Measurements from ENCODE around the gene SLC2A11.
"Not testable (repeated sequence)": the region's sequence is repeated elsewhere in the genome, so short reads cannot be mapped to it uniquely, and the experiment has no call there.

SLC2A11 gene

DNA sequence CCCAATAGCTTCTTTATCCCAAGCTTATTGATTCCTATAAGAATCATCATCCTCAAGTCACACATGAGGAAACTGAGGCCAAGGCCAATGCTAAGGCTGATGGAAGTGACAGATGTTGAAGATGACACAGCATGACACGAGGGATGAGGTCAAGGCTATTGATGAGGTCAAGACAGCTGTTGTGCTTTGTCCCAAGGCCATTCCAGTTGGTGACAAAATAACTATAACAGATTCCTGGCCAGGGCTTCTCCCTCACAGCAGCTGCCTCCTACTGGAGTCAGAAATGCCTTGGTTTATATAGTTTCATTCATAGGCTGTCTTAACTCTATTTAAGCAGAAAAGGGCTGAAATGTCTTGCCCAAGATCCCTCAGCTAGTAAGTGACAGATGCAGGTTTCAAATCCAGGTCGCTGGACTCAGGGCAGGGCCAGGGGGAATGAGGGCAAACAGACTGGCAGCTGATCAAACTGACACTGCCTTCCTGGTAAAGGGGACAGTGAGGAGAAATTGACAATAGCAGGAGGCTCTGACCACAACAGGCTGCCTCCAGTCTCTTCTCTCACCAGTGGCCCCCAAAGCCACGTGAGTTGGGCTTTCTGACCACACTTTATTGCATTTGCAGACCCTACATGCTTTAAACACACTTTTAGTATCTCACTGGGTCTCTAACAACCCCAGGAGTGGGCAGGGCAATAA is 53.0 kb downstream of the SLC2A11 start:
- DNase-seq = no peak

DNA sequence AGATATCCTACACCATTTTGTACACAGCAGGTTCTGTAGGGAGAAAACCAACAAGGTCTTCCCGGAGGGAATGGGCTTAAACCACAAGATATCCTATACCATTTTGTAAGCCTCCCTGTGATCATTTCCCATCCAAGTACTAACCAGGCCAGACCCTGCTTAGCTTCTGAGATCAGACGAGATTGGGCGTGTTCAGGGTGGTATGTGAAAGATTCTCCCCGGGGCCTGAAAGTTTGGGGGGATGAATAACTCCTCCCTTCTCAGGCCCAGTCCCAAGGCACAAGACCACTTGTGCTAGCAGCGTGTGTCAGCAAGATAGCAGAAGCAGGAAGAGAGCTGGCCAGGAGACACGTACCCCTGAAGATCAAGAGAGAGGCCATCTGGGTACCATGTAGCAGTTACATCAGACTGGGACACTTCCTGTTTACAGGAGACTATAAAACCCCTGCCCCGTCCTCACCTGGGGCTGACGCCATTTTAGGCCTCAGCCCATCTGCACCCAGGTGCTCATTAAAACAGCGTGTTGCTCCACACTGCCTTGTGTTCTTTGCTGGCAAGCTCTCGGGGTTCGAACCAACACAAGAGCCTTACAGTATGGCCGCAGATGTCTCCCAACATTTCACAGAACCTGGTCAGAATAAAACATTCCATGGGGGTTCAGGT is 53.8 kb downstream of the SLC2A11 start:
- no peak for DNase-seq

GRCh38 chr22:23912293-23912903 is 54.7 kb downstream of the SLC2A11 start:
- no peak for DNase-seq

DNA sequence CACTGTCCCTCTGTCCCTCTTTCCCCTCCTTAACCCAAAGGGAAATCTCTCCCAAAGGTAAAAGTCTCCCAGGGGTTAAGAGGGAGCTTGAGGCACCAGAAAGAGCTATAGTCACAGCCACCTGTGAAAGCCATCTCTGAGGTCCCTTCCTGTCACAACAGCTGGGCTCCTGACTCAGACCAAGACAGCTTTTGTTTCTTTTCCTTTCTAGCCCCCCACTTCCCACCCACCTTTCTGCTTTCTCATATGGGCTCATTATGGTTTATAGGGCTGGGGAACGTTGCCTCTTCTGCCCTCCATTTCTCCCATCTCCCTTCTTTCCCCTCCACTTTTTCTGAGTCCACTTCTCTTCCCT is 55.6 kb downstream of the SLC2A11 start:
- peak; percentile 27 for DNase-seq

DNA sequence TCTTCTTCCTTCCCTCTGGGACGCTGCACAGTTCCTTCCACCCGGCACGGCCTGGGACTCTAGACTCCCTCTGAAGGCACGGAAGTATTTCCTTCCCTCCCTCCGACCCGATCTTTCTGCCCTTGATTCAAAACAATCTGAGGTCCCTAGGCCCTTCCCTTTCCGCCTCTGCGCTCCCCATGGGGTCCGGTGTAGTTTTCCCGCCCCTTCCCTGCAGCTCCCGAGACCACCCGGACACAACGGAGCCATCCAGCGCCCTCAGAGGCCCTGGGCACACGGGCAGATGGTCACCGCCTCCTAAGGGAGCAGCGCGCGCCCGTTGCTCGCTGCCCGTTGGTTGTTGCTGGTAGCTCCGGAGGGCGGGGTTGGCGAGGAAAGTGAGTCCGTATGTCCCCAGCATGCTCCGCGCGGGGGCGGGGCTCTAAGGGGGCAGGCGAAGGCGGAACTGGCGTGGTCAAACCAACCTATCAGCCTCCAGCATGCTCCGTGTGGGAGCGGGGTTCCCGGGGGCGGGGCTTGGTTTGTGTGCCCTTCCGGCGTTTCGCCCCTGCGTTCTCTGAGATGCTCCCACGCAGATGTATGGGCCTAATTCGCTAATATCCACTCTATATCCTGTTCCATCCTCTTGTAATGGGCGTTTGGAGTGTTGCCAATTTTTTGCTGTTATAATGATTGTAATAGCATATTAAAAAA is 56.1 kb downstream of the SLC2A11 start:
- peak; percentile 100 for DNase-seq

DNA sequence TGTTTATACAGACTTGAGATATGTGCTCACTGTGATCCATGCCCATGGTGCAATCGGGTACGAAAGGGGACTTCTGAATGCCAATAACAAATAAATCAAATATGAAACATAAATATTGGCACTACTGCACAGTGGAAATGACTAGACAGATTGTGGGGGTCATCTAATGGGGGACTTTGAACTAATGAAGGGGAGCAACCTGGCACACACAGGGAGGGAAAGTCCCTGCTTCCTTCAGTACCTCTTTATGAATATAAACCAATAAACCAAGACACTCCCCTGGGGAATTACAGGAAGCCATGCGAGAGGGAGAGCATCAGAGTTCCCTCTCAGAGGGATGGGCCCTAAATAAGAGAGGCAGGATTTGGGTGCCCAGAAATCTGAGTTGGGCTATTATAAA is 57.6 kb downstream of the SLC2A11 start:
- no peak for DNase-seq

GRCh38 chr22:23920267-23920611 is 62.6 kb downstream of the SLC2A11 start:
- DNase-seq = not testable (repeated sequence)

DNA sequence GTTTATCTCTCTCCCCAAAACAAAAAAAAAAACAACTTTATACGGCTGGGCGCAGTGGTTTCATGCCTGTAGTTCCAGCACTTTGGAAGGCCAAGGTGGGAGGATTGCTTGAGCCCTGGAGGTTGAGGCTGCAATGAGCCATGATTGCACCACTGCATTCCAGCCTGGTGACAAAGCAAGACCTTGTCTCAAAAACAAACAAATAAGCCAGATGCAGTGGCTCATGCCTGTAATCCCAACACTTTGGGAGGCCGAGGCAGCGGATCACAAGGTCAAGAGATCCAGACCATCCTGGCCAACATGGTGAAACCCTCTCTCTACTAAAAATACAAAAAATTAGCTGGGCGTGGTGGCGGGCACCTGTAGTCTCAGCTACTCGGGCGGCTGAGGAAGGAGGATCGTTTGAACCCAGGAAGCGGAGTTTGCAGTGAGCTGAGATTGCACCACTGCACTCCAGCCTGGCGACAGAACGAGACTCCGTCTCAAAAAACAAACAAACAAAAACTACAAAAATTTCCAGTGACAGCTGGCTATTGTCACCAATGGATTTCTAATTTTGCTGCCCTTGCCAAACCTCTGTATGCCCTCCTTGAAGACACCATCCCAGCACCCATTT is 64.0 kb downstream of the SLC2A11 start:
- not testable (repeated sequence) for DNase-seq

- no peak for DNase-seq
These were observed 65.2 kb downstream of the SLC2A11 start for GRCh38 chr22:23922921-23923320.

GRCh38 chr22:23925020-23925606 is 67.4 kb downstream of the SLC2A11 start:
- DNase-seq = no peak

DNA sequence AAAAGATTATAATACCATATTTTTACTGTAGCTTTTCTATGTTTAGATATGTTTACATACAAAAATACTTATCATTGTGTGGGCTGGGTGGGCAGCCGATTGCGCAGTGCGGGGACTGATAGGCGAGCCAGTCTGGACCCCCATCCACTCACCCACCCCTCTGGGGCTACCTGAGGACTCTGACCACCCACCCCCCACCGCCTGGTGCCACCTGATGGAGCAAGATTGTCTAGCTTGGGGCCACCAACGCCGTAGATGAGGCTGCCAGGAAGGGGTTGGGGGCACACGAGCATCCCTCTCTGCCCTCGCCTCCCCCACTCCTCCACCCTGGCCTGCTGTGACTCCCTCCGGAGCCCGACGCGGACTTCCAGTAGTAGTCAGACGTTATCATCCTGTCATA is 68.9 kb downstream of the SLC2A11 start:
- no peak for DNase-seq

All from stimulated activated CD4-positive, alpha-beta T cell treated with anti-CD3 and anti-CD28 coated beads, Interleukin-4, amount 100 ng/mL, for 24 hours (primary cell).